K562 treated with DMSO at 1 percent for 4 hours (cell line): ENCODE measurements around the gene CGA. TPM values are rescaled to one million over a fixed set of nuclear protein-coding genes. Genes with fewer than 3 reads are reported as not detected.

Source experiments
- total RNA-seq: library from RNA; unstranded; fragments of 300-600 nt; gene quantifications from 2 replicates; pipeline ENCODE4 v1.2.3, GENCODE V29; 2022; ENCODE audit not compliant: insufficient read depth

CGA gene
- not detected in 2 replicates for total RNA-seq

GRCh38 chr6:87095087-87095509, at the start of gene CGA:
Gene CGA (minus strand): TSS chr6:87095106. CDS start chr6:87088200, 6,906 bp downstream.

Other genes with a start within 250 kb of the CGA start
- gene HTR1E, start 157.6 kb downstream of the CGA start, total RNA-seq: not detected in 2 replicates
- 4.2 and 6.4 TPM in 2 replicates for gene ZNF292, start 60.5 kb upstream of the CGA start, total RNA-seq
- 2.3 and 2.9 TPM in 2 replicates for gene SMIM8, start 227.5 kb upstream of the CGA start, total RNA-seq
- gene GJB7, start 234.2 kb upstream of the CGA start, total RNA-seq: 0.53 TPM in 1 of 2 replicates, not detected in the other
- 0.61 and 1.7 TPM in 2 replicates for gene C6orf163, start 249.7 kb upstream of the CGA start, total RNA-seq